Measurements from ENCODE around the gene GSX2. TPM values are rescaled to one million over a fixed set of nuclear protein-coding genes. Genes with fewer than 3 reads are reported as not detected.

GSX2 gene
- total RNA-seq, 1 experiment from 2014 or later = not detected

- no peaks in the 10 kb centered on the region for H3K79me2 ChIP-seq (ENCODE audit: insufficient read depth, low read length)
- TF ChIP-seq FOSL1 (IDR thresholded peaks at IDR 0.05; ENCODE audit: low read depth) = no peak
- no peak for TF ChIP-seq ZNF274 (IDR thresholded peaks at IDR 0.05; ENCODE audit: low read depth, low read length)
- TF ChIP-seq EZH2phosphoT487 (IDR thresholded peaks at IDR 0.05; ENCODE audit: borderline replicate concordance) = no peak
- TF ChIP-seq EZH2 (IDR thresholded peaks at IDR 0.05) = no peak
- no peak for TF ChIP-seq TCF7L2 (IDR thresholded peaks at IDR 0.05; ENCODE audit: borderline replicate concordance, extremely low read depth, insufficient read depth, insufficient read length)
- TF ChIP-seq YY1 (IDR thresholded peaks at IDR 0.05; ENCODE audit: extremely low read depth, insufficient replicate concordance, low read depth, low read length) = no peak
- no peak for TF ChIP-seq MAX (IDR thresholded peaks at IDR 0.05)
- no peak for TF ChIP-seq RAD21 (IDR thresholded peaks at IDR 0.05; ENCODE audit: low read depth)
- TF ChIP-seq SRF (IDR thresholded peaks at IDR 0.05; ENCODE audit: low read depth) = no peak
- TF ChIP-seq ZFX (IDR thresholded peaks at IDR 0.05) = no peak
- TF ChIP-seq CEBPB (IDR thresholded peaks at IDR 0.05; ENCODE audit: low read depth) = no peak
- TF ChIP-seq ZBTB33 (IDR thresholded peaks at IDR 0.05; ENCODE audit: extremely low read depth, insufficient replicate concordance, low read length) = no peak
- no peak for TF ChIP-seq SIN3A (IDR thresholded peaks at IDR 0.05; ENCODE audit: low read depth)
- TF ChIP-seq CTCF (IDR thresholded peaks at IDR 0.05 in 2 of 3, conservative IDR thresholded peaks at IDR 0.05 in 1 of 3; ENCODE audit: borderline replicate concordance in 1 of 3, insufficient read depth in 1 of 3, low read depth in 2 of 3, low read length in 2 of 3) = no peak
- TF ChIP-seq ATF3 (IDR thresholded peaks at IDR 0.05) = no peak
- no peaks in the 10 kb centered on the region for H4K20me1 ChIP-seq (ENCODE audit: insufficient read depth)
- DNase-seq (ENCODE audit: low read depth, low spot score) = no peak
- CTCF ChIA-PET = no interaction called here
- intact Hi-C loops (cut with micrococcal nuclease) = no loop called here
- no peaks in the 10 kb centered on the region for H3K36me3 ChIP-seq (ENCODE audit: control insufficient read depth in 1 of 2, insufficient read depth in 2 of 2, low read length in 2 of 2)
- no TSS peak for BruUV-seq (replicated peaks)
- RAD21 ChIA-PET (ENCODE audit: low non-redundant PET in 1 of 2, low total read pairs in 2 of 2, uncharacterized antibody in 2 of 2, unreplicated experiment in 2 of 2) = no interaction called here
- no peaks in the 10 kb centered on the region for H3K9me2 ChIP-seq (ENCODE audit: insufficient read depth)
- no peaks in the 10 kb centered on the region for H3K9me3 ChIP-seq (ENCODE audit: control insufficient read depth in 1 of 2, insufficient read depth in 1 of 2, low read depth in 1 of 2, low read length in 2 of 2)
- no peak overlapping the region for H2AFZ ChIP-seq (ENCODE audit: low read depth, low read length, poor library complexity, severe bottlenecking)
- H3K27me3 ChIP-seq (ENCODE audit: insufficient read depth, low read length) = no peaks in the 10 kb centered on the region
- H3K4me1 ChIP-seq (ENCODE audit: control insufficient read depth in 1 of 2, insufficient read depth in 2 of 2, low read length in 2 of 2) = no peaks in the 10 kb centered on the region
- no peak for ATAC-seq
- H3K9ac ChIP-seq (ENCODE audit: low read length) = no peak overlapping the region
- no peak overlapping the region for H3K4me3 ChIP-seq (replicated peaks in 1 of 2; ENCODE audit: low read depth in 1 of 2, low read length in 2 of 2)
- H3K4me2 ChIP-seq (ENCODE audit: low read length) = no peak overlapping the region
- no peak overlapping the region for H3K27ac ChIP-seq (ENCODE audit: low read depth, low read length)
- POLR2A ChIA-PET = no interaction called here
These were observed 44.8 kb downstream of the GSX2 start for GRCh38 chr4:54144661-54145171.

Measured in HCT116 (cell line).